K562 (cell line): ENCODE results near the gene CD300A. TPM values are rescaled to one million over a fixed set of nuclear protein-coding genes. Genes with fewer than 3 reads are reported as not detected.

Experiments
- ATAC-seq: fragments of 200-7000 bp; cut with Tn5 transposase; 3 replicates; pipeline ENCODE4 v1.9.1; 2020; ENCODE audit warnings: moderate library complexity
- BruUV-seq: library from RNA; stranded (reverse); fragments of 400-500 nt; replicated peaks from 2 replicates; lab custom pipeline; 2021; lab: Mats Ljungman, UMichigan
- CTCF ChIA-PET: fragments of 300-600 bp; formaldehyde crosslinking; extraction: SDS; loops from one replicate; lab custom pipeline; 2021; ENCODE audit warnings: low intra/inter-chr PET ratio; lab: Yijun Ruan, JAX
- POLR2A ChIA-PET: fragments of 300-600, 350-650 bp; sonication (Branson Sonifier 250); formaldehyde crosslinking; extraction: SDS; loops from one replicate; lab custom pipeline; 2021; ENCODE audit warnings: antibody characterized with exemption, inconsistent platforms; lab: Yijun Ruan, JAX
- DNase-seq, 4 experiments: peaks; one replicate each; pipeline versions ENCODE4 v3.0.0 to v3.0.0-alpha.2; 2011 to 2018; ENCODE audit warnings: low spot score in 3 of 4, mixed read lengths in 3 of 4; ENCODE audit errors: extremely low read depth in 1 of 4
- FAIRE-seq: peaks from 2 replicates; lab custom pipeline; 2011; peaks lifted over from hg19 to GRCh38; lab: Jason Lieb, UNC
- H2AFZ ChIP-seq: 2 replicates; pipeline ENCODE4 v1.6.0; 2011; ENCODE audit warnings: low read depth, low read length, control low read depth, inconsistent platforms
- H3K27ac ChIP-seq: fragments of 200-600 bp; 3 replicates; pipeline ENCODE4 v1.8.0; 2011; ENCODE audit warnings: low read depth, mild to moderate bottlenecking, control low read depth, inconsistent platforms, low read length, moderate library complexity, mixed read lengths; ENCODE audit errors: extremely low read depth
- H3K27me3 ChIP-seq, 2 experiments: fragments of 300-600 bp in 1 of 2; 2 replicates in 1 of 2; 3 replicates in 1 of 2; pipeline versions ENCODE4 v1.6.0 to v1.8.0; 2011; ENCODE audit warnings: inconsistent platforms in 2 of 2, low read length in 2 of 2, mild to moderate bottlenecking in 1 of 2, mixed read lengths in 1 of 2, moderate library complexity in 1 of 2; ENCODE audit not compliant: control insufficient read depth in 2 of 2, insufficient read depth in 2 of 2
- H3K36me3 ChIP-seq: fragments of 300-600 bp; 3 replicates; pipeline ENCODE4 v1.8.0; 2011; ENCODE audit warnings: mild to moderate bottlenecking, low read length, inconsistent platforms; ENCODE audit not compliant: control insufficient read depth, insufficient read depth
- H3K4me1 ChIP-seq, 2 experiments: fragments of 200-600 bp in 1 of 2; replicated peaks in 1 of 2; 2 replicates in 1 of 2; 3 replicates in 1 of 2; pipeline versions ENCODE4 v1.5.1 to v1.8.0; 2011; ENCODE audit warnings: inconsistent platforms in 2 of 2, low read length in 2 of 2, mild to moderate bottlenecking in 1 of 2, mixed read lengths in 1 of 2, moderate library complexity in 1 of 2; ENCODE audit not compliant: control insufficient read depth in 2 of 2, insufficient read depth in 2 of 2
- H3K4me2 ChIP-seq: 2 replicates; pipeline ENCODE4 v1.6.1; 2011; ENCODE audit warnings: low read length, control low read depth, inconsistent platforms, mixed read lengths; ENCODE audit not compliant: insufficient read depth
- H3K4me3 ChIP-seq: fragments of 200-600 bp; sonication (generic), shearing (Covaris generic); 2 replicates; pipeline ENCODE4 v1.5.1; 2016; ENCODE audit warnings: control low read depth, inconsistent platforms
- H3K79me2 ChIP-seq: fragments of 200-600 bp; 3 replicates; pipeline ENCODE4 v1.8.0; 2011; ENCODE audit warnings: low read length, inconsistent platforms; ENCODE audit not compliant: control insufficient read depth, insufficient read depth
- H3K9ac ChIP-seq, 2 experiments: 2 replicates each; pipeline versions ENCODE4 v1.6.0 to v1.6.1; 2011; ENCODE audit warnings: low read depth in 2 of 2, low read length in 2 of 2, control low read depth in 1 of 2, inconsistent platforms in 1 of 2, mild to moderate bottlenecking in 1 of 2, mixed read lengths in 1 of 2; ENCODE audit not compliant: insufficient read depth in 1 of 2
- H3K9me1 ChIP-seq: one replicate; pipeline ENCODE4 v1.6.0; 2011; ENCODE audit warnings: inconsistent platforms, mild to moderate bottlenecking, low read length, moderate library complexity; ENCODE audit not compliant: control insufficient read depth, insufficient read depth
- H3K9me3 ChIP-seq: replicated peaks from 2 replicates; pipeline ENCODE4 v1.5.1; 2011; ENCODE audit warnings: low read depth, low read length, inconsistent platforms; ENCODE audit not compliant: control insufficient read depth, insufficient read depth
- H4K20me1 ChIP-seq: replicated peaks from 2 replicates; pipeline ENCODE4 v1.6.1; 2011; ENCODE audit warnings: low read length, inconsistent platforms, mixed read lengths; ENCODE audit not compliant: control insufficient read depth, insufficient read depth
- BHLHE40 ChIP-seq: IDR thresholded peaks from 2 replicates; pipeline ENCODE4 v1.6.1; 2011; ENCODE audit warnings: low read length, improper control_type of control experiment
- FOXP1 ChIP-seq: sonication (generic); formaldehyde crosslinking; IDR thresholded peaks from 2 replicates; pipeline ENCODE4 v1.8.0; 2022; ENCODE audit warnings: mild to moderate bottlenecking, missing genetic modification reagents
- JUN ChIP-seq, 2 experiments: sonication (generic) in 1 of 2; formaldehyde crosslinking in 1 of 2; IDR thresholded peaks; 2 replicates each; pipeline versions ENCODE4 v1.6.1 to v1.8.0; 2012 to 2022; ENCODE audit warnings: borderline replicate concordance in 2 of 2, mild to moderate bottlenecking in 2 of 2, improper control_type of control experiment in 1 of 2, low read depth in 1 of 2, low read length in 1 of 2, missing genetic modification reagents in 1 of 2
- NFIC ChIP-seq: fragments of 450-650 bp; IDR thresholded peaks from 2 replicates; pipeline ENCODE4 v1.6.1; 2017; ENCODE audit warnings: mild to moderate bottlenecking, inconsistent platforms
- PHB2 ChIP-seq: fragments of 450-650 bp; IDR thresholded peaks from 2 replicates; pipeline ENCODE4 v1.6.1; 2017; ENCODE audit warnings: low read depth
- TEAD1 ChIP-seq, 2 experiments: fragments of 450-650 bp in 1 of 2; sonication (generic) in 1 of 2; formaldehyde crosslinking; IDR thresholded peaks; 2 replicates each; pipeline versions ENCODE4 v1.4.0 to v1.8.0; 2020 to 2022; ENCODE audit warnings: mild to moderate bottlenecking in 2 of 2, missing genetic modification reagents in 1 of 2
- WGBS: fragments of 100-300 bp; shearing (Covaris generic); methylation state at CpG from one replicate; pipeline ENCODE4 v1.1.6; 2016; ENCODE audit warnings: low coverage, mixed read lengths; ENCODE audit not compliant: insufficient coverage; ENCODE audit errors: missing lambda C conversion rate; 5-methylcytosine and 5-hydroxymethylcytosine counted together
- in situ Hi-C: fragments of 300-500 bp; cut with MboI; formaldehyde crosslinking; loops from 4 replicates; pipeline ENCODE4 v1.15.0; 2018; ENCODE audit warnings: inconsistent platforms, mixed read lengths
- intact Hi-C: fragments of 100-400 bp; cut with micrococcal nuclease; formaldehyde crosslinking; loops from 2 replicates; pipeline ENCODE4 v1.14.2; 2022
- polyA plus RNA-seq, 8 experiments: library from polyadenylated mRNA; depleted of rRNA in 4 of 8; stranded (reverse) in 5 of 8; unstranded in 3 of 8; fragments of >200 nt; fragmentation: Nextera tagmentation in 2 of 8; fragmentation: Illumina TruSeq in 1 of 8; extraction: Ambion mirVana in 2 of 8; extraction: Trizol in 1 of 8; gene quantifications; 2 replicates each; pipeline versions ENCODE4 v1.2.1 to v1.2.3, GENCODE V29; 2011 to 2014; ENCODE audit warnings: inconsistent platforms in 1 of 8, missing spikeins in 1 of 8
- total RNA-seq, 7 experiments: library from RNA; depleted of rRNA in 6 of 7; stranded (reverse); fragments of >200 nt in 6 of 7; fragmentation: Illumina TruSeq in 2 of 7; extraction: Trizol in 2 of 7; gene quantifications; 2 replicates each; pipeline versions ENCODE4 v1.2.1 to v1.2.3, GENCODE V29; 2011 to 2021; ENCODE audit warnings: low replicate concordance in 1 of 7
- TF ChIP-seq, protein P1 (sequence below), 2 experiments: fragments of 450-650 bp; IDR thresholded peaks; 2 replicates each; pipeline ENCODE4 v1.6.1; 2018; ENCODE audit warnings: mild to moderate bottlenecking in 2 of 2, low read depth in 1 of 2; ENCODE audit not compliant: partially characterized antibody in 2 of 2
- TF ChIP-seq, protein P2 (sequence below): sonication (generic); formaldehyde crosslinking; IDR thresholded peaks from 2 replicates; pipeline ENCODE4 v1.9.0; 2022; ENCODE audit warnings: mild to moderate bottlenecking, missing genetic modification reagents
- TF ChIP-seq, protein P3 (sequence below), 3 experiments: IDR thresholded peaks in 2 of 3; conservative IDR thresholded peaks in 1 of 3; 2 replicates each; pipeline ENCODE4 v1.5.1; 2011 to 2012; ENCODE audit warnings: low read length in 3 of 3, mild to moderate bottlenecking in 3 of 3, control low read depth in 2 of 3, improper control_type of control experiment in 1 of 3, inconsistent platforms in 1 of 3, low read depth in 1 of 3, mixed read lengths in 1 of 3, moderate library complexity in 1 of 3; ENCODE audit not compliant: insufficient read depth in 2 of 3

CD300A gene
- total and polyA plus RNA-seq, 9 of the 15 experiments (the other 6 are each of a cell fraction or from before 2014, with no cell fraction given): 0.21 to 1.7 (median 0.41) TPM; not detected in 1

DNA sequence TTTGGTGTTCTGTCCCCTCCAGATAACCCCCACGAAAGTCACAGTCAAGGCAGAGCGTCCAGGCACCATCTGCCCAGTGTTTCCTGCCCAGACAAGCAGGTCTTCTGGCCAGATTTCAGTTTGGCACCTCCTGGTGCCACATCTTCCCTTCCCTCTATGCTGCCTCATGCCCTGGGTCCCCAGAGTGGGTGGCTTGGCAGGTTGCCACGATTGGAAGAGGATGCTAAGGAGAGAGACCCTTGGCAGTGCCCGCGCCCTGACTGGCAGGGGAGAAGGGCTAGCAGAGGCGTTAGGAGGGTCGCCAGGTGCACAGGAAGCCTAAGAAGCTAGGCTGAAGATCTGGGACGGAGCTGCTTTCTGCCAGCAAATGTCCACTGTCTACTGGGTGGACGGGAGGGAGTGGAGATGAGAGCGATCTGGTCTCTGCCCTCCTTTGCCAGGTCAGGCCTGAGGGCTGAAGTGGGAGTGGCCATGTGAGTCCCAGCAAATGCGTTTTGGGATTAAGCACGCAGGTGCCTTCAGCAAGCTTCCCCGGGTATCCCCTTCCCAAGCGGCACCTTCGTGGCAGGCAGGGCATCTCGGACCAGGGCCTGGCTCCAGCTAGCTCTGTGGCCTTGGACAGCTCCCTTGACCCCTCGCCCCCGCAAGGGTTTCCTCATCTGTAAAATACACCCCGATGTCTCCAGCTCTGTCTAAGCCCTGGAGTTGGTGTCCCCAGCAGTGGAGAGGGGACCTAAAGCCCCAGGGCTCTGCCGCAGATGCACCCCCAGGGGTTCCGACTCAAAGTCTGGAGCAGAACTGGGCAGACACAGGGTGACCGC, 13.4 kb upstream of the CD300A start:
- TF ChIP-seq FOXP1 (CRISPR knock-in tag) (0 out of 2 replicates have a peak, but pooled peaks have one; percentile 22), PHB2 (no peak), JUN (IDR thresholded peaks at IDR 0.05; ENCODE audit: borderline replicate concordance, low read depth, low read length) (no peak), JUN (CRISPR knock-in tag; IDR thresholded peaks at IDR 0.05; ENCODE audit: borderline replicate concordance) (0 out of 2 replicates have a peak, but pooled peaks have one; percentile 57), BHLHE40 (no peak), NFIC (peak; percentile 54; the same call in 1 of the 2 replicates), TEAD1 (CRISPR knock-in tag; IDR thresholded peaks at IDR 0.05) (0 out of 4 replicates have a peak, but pooled peaks of 1 of the 2 experiments have one; percentile 49)
- TF ChIP-seq, protein P1, sequence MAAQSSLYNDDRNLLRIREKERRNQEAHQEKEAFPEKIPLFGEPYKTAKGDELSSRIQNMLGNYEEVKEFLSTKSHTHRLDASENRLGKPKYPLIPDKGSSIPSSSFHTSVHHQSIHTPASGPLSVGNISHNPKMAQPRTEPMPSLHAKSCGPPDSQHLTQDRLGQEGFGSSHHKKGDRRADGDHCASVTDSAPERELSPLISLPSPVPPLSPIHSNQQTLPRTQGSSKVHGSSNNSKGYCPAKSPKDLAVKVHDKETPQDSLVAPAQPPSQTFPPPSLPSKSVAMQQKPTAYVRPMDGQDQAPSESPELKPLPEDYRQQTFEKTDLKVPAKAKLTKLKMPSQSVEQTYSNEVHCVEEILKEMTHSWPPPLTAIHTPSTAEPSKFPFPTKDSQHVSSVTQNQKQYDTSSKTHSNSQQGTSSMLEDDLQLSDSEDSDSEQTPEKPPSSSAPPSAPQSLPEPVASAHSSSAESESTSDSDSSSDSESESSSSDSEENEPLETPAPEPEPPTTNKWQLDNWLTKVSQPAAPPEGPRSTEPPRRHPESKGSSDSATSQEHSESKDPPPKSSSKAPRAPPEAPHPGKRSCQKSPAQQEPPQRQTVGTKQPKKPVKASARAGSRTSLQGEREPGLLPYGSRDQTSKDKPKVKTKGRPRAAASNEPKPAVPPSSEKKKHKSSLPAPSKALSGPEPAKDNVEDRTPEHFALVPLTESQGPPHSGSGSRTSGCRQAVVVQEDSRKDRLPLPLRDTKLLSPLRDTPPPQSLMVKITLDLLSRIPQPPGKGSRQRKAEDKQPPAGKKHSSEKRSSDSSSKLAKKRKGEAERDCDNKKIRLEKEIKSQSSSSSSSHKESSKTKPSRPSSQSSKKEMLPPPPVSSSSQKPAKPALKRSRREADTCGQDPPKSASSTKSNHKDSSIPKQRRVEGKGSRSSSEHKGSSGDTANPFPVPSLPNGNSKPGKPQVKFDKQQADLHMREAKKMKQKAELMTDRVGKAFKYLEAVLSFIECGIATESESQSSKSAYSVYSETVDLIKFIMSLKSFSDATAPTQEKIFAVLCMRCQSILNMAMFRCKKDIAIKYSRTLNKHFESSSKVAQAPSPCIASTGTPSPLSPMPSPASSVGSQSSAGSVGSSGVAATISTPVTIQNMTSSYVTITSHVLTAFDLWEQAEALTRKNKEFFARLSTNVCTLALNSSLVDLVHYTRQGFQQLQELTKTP (IDR thresholded peaks at IDR 0.05; ENCODE audit: low read depth in 1 of 2, partially characterized antibody in 2 of 2): no peak
- TF ChIP-seq, protein P2, sequence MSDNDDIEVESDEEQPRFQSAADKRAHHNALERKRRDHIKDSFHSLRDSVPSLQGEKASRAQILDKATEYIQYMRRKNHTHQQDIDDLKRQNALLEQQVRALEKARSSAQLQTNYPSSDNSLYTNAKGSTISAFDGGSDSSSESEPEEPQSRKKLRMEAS (CRISPR knock-in tag): 0 out of 2 replicates have a peak, but pooled peaks have one; percentile 13
- TF ChIP-seq, protein P3, sequence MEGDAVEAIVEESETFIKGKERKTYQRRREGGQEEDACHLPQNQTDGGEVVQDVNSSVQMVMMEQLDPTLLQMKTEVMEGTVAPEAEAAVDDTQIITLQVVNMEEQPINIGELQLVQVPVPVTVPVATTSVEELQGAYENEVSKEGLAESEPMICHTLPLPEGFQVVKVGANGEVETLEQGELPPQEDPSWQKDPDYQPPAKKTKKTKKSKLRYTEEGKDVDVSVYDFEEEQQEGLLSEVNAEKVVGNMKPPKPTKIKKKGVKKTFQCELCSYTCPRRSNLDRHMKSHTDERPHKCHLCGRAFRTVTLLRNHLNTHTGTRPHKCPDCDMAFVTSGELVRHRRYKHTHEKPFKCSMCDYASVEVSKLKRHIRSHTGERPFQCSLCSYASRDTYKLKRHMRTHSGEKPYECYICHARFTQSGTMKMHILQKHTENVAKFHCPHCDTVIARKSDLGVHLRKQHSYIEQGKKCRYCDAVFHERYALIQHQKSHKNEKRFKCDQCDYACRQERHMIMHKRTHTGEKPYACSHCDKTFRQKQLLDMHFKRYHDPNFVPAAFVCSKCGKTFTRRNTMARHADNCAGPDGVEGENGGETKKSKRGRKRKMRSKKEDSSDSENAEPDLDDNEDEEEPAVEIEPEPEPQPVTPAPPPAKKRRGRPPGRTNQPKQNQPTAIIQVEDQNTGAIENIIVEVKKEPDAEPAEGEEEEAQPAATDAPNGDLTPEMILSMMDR (IDR thresholded peaks at IDR 0.05 in 2 of 3, conservative IDR thresholded peaks at IDR 0.05 in 1 of 3; ENCODE audit: insufficient read depth in 2 of 3, low read depth in 1 of 3, low read length in 3 of 3): no peak
- TF ChIP-seq, all 486 proteins: peak for 5
- POLR2A ChIA-PET: interaction anchor here (0.6 kb wide), 1 partner anchor 296 kb away, joined by 4 read pairs; no protein-coding TSS in a partner anchor
- Histone ChIP-seq H3K9ac (peak overlapping the region in 1 of 2 experiments; percentile 86; a peak in 2 of 4 replicates), H4K20me1 (no peaks in the 10 kb centered on the region), H3K4me2 (peak overlapping the region; percentile 58; the same call in 1 of the 2 replicates), H3K4me1 (peaks cover 15 to 22% of the 10 kb centered on the region in 2 experiments; a peak in 4 of 5 replicates), H3K79me2 (no peaks in the 10 kb centered on the region), H3K9me1 (no peaks in the 10 kb centered on the region), H3K9me3 (no peaks in the 10 kb centered on the region), H2AFZ (peak overlapping the region; percentile 79; the same call in 1 of the 2 replicates), H3K36me3 (no peaks in the 10 kb centered on the region), H3K27ac (no peak overlapping the region), H3K27me3 (peaks cover 0 to 32% of the 10 kb centered on the region in 2 experiments; a peak in 2 of 5 replicates), H3K4me3 (0 out of 2 replicates have a peak overlapping the region, but pooled peaks have one; percentile 22)
- DNase-seq (no peak), FAIRE-seq (no peak), ATAC-seq (no peak)
- intact Hi-C loops (no loop called here), in situ Hi-C loops (no loop called here)
- no TSS peak for BruUV-seq
- CTCF ChIA-PET: interaction anchor here (1.5 kb wide), 1 partner anchor 16 kb away, joined by 3 read pairs; no protein-coding TSS in a partner anchor
- WGBS: 27% methylated on average over 22 of the region's 22 CpGs
